OCI-LY7 (cell line): ENCODE measurements around the gene ALDH1L1.

Experiments
- EZH2phosphoT487 ChIP-seq: fragments of 200-600 bp; sonication (generic); IDR thresholded peaks from 2 replicates; pipeline ENCODE4 v1.6.1; 2018; ENCODE audit warnings: low read depth, borderline replicate concordance, mild to moderate bottlenecking, mixed run types, antibody characterized with exemption, low read length, moderate library complexity, mixed read lengths
- TF ChIP-seq, protein P1 (sequence below): fragments of 200-600 bp; sonication (generic); conservative IDR thresholded peaks from 2 replicates; pipeline ENCODE4 v1.5.1; 2014; ENCODE audit warnings: mild to moderate bottlenecking, antibody characterized with exemption, low read length, moderate library complexity, mixed read lengths

GRCh38 chr3:126117212-126117611 is 63.2 kb downstream of the ALDH1L1 start:
- TF ChIP-seq, protein P1, sequence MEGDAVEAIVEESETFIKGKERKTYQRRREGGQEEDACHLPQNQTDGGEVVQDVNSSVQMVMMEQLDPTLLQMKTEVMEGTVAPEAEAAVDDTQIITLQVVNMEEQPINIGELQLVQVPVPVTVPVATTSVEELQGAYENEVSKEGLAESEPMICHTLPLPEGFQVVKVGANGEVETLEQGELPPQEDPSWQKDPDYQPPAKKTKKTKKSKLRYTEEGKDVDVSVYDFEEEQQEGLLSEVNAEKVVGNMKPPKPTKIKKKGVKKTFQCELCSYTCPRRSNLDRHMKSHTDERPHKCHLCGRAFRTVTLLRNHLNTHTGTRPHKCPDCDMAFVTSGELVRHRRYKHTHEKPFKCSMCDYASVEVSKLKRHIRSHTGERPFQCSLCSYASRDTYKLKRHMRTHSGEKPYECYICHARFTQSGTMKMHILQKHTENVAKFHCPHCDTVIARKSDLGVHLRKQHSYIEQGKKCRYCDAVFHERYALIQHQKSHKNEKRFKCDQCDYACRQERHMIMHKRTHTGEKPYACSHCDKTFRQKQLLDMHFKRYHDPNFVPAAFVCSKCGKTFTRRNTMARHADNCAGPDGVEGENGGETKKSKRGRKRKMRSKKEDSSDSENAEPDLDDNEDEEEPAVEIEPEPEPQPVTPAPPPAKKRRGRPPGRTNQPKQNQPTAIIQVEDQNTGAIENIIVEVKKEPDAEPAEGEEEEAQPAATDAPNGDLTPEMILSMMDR, result no peak
- no peak for TF ChIP-seq EZH2phosphoT487
